Left cardiac atrium (tissue), 4 donors: ENCODE data around the gene MRPL46. TPM values are rescaled to one million over a fixed set of nuclear protein-coding genes. Genes with fewer than 3 reads are reported as not detected.
"Not testable (repeated sequence)": the region's sequence is repeated elsewhere in the genome, so short reads cannot be mapped to it uniquely, and the experiment has no call there.

Experiments used
- ATAC-seq, 2 donors: fragments of 200-7000 bp; cut with Tn5 transposase; one replicate each; pipeline ENCODE4 v1.9.1; 2020; ENCODE audit warnings: mild to moderate bottlenecking in 2 of 2, moderate library complexity in 2 of 2
- DNase-seq: peaks from one replicate; pipeline ENCODE4 v3.0.0-alpha.2; 2020
- intact Hi-C, 2 donors: fragments of 100-400 bp; cut with DNase I; formaldehyde crosslinking; loops; one replicate each; pipeline versions ENCODE4 v1.14.1 to v1.15.1; 2022 to 2023
- total RNA-seq, 2 donors: library from RNA; stranded (reverse); fragmentation: NEBNext Ultra II Directional; extraction: Animal tissue kit (Norgen Biotek cat#: 25700); gene quantifications; one replicate each; pipeline ENCODE4 v1.2.1, GENCODE V29; 2021
- donor health status: DM: no; HTN: yes; CAD: no.
- donor health status: DM: no; HTN: yes; CAD: no; lungs with severe emphysema.
- donor health status: DM: yes; HTN: yes; CAD: no.
- donor health status: Dilated cardiomyopathy.

The MRPL46 gene
- total RNA-seq, 2 donors from 2014 or later, result 36.4 to 42.4 TPM

- intact Hi-C loops, result no loop called here
- no peak for ATAC-seq
- DNase-seq, result no peak
These were observed 15.1 kb upstream of the MRPL46 start for GRCh38 chr15:88482263-88482662.

GRCh38 chr15:88480981-88481380 is 13.8 kb upstream of the MRPL46 start:
- DNase-seq (no peak), ATAC-seq (no peak)
- intact Hi-C loops, result no loop called here

- intact Hi-C loops, result loop anchor here (5.0 to 10.0 kb wide), 2 partner anchors 133 to 356 kb away; no protein-coding TSS in a partner anchor
- ATAC-seq (no peak), DNase-seq (no peak)
These were observed 12.0 kb upstream of the MRPL46 start for GRCh38 chr15:88479169-88479568.

- DNase-seq, result no peak
- no peak for ATAC-seq
- intact Hi-C loops, result loop anchor here (2.0 to 10.0 kb wide), 3 partner anchors 134 to 357 kb away; no protein-coding TSS in a partner anchor
These were observed 10.7 kb upstream of the MRPL46 start for GRCh38 chr15:88477904-88478303.

- intact Hi-C loops, result loop anchor here (2.0 to 10.0 kb wide), 3 partner anchors 135 to 358 kb away; no protein-coding TSS in a partner anchor
- ATAC-seq, result no peak
- DNase-seq, result no peak
These were observed 9.9 kb upstream of the MRPL46 start for GRCh38 chr15:88477126-88477525.

- intact Hi-C loops, result loop anchor here (2.0 to 10.0 kb wide), 3 partner anchors 136 to 358 kb away; no protein-coding TSS in a partner anchor
- ATAC-seq (peak; percentile 80 to 92), DNase-seq (no peak)
These were observed 9.5 kb upstream of the MRPL46 start for GRCh38 chr15:88476635-88477060.

- DNase-seq, ATAC-seq: not testable (repeated sequence)
- intact Hi-C loops, result loop anchor here in 1 of 2 donors (10.0 kb wide), 1 partner anchor 361 kb away; no protein-coding TSS in a partner anchor
These were observed 6.6 kb upstream of the MRPL46 start for GRCh38 chr15:88473661-88474293.

- no peak for ATAC-seq
- intact Hi-C loops, result loop anchor here in 1 of 2 donors (10.0 kb wide), 1 partner anchor 363 kb away; no protein-coding TSS in a partner anchor
- no peak for DNase-seq
These were observed 5.0 kb upstream of the MRPL46 start for GRCh38 chr15:88472225-88472624.

GRCh38 chr15:88470625-88471372 is 3.6 kb upstream of the MRPL46 start:
- ATAC-seq (no peak), DNase-seq (no peak)
- intact Hi-C loops, result loop anchor here in 1 of 2 donors (10.0 kb wide), 1 partner anchor 364 kb away; no protein-coding TSS in a partner anchor

GRCh38 chr15:88469321-88469720 is 2.1 kb upstream of the MRPL46 start:
- no peak for ATAC-seq
- no peak for DNase-seq
- intact Hi-C loops, result no loop called here

- DNase-seq, intact Hi-C loops, ATAC-seq: not testable (repeated sequence)
These were observed 1.5 kb upstream of the MRPL46 start for GRCh38 chr15:88468721-88469120.

- DNase-seq, result no peak
- no peak for ATAC-seq
- intact Hi-C loops, result no loop called here
These were observed 844 bp upstream of the MRPL46 start for GRCh38 chr15:88467935-88468528.

- DNase-seq (no peak), ATAC-seq (no peak)
- intact Hi-C loops, result no loop called here
These were observed 1.5 kb downstream of the MRPL46 start for GRCh38 chr15:88465633-88466224.

- intact Hi-C loops, result no loop called here
- no peak for ATAC-seq
- DNase-seq, result no peak
These were observed 3.2 kb downstream of the MRPL46 start for GRCh38 chr15:88463870-88464532.

- DNase-seq, result no peak
- ATAC-seq, result no peak
- intact Hi-C loops, result no loop called here
These were observed 10.5 kb downstream of the MRPL46 start for GRCh38 chr15:88456733-88457132.

- DNase-seq (peak; percentile 48), ATAC-seq (peak; percentile 85 to 86)
- intact Hi-C loops, result no loop called here
These were observed 12.0 kb downstream of the MRPL46 start for GRCh38 chr15:88454867-88455810.

- intact Hi-C loops, result no loop called here
- ATAC-seq (no peak), DNase-seq (no peak)
These were observed 13.0 kb downstream of the MRPL46 start for GRCh38 chr15:88454236-88454635.

GRCh38 chr15:88453651-88454050 is 13.5 kb downstream of the MRPL46 start:
- ATAC-seq, result peak in 1 of 2 donors; percentile 23
- intact Hi-C loops, result no loop called here
- no peak for DNase-seq
